BJ (cell line): ENCODE results near the gene HECW1. TPM values are rescaled to one million over a fixed set of nuclear protein-coding genes. Genes with fewer than 3 reads are reported as not detected.

ENCODE experiments used
- CTCF ChIA-PET: fragments of 350-600 bp; formaldehyde crosslinking; extraction: SDS; loops from one replicate; lab custom pipeline; 2021; ENCODE audit warnings: antibody characterized with exemption, inconsistent platforms; lab: Yijun Ruan, JAX
- POLR2A ChIA-PET: fragments of 300-600 bp; sonication (Branson Sonifier 250); formaldehyde crosslinking; extraction: SDS; loops from one replicate; lab custom pipeline; 2021; ENCODE audit warnings: antibody characterized with exemption; lab: Charles Lee
- DNase-seq: peaks from one replicate; pipeline ENCODE4 v3.0.0-alpha.2; 2011; ENCODE audit warnings: low read depth
- H3K27me3 ChIP-seq: 2 replicates; pipeline ENCODE4 v1.6.0; 2011; ENCODE audit warnings: low read length; ENCODE audit not compliant: control insufficient read depth, insufficient read depth
- H3K36me3 ChIP-seq: 2 replicates; pipeline ENCODE4 v1.5.1; 2011; ENCODE audit warnings: low read length; ENCODE audit not compliant: control insufficient read depth, insufficient read depth
- H3K4me3 ChIP-seq: 2 replicates; pipeline ENCODE4 v1.5.1; 2011; ENCODE audit warnings: low read depth, mild to moderate bottlenecking, control low read depth, low read length
- CTCF ChIP-seq: IDR thresholded peaks from 2 replicates; pipeline ENCODE4 v1.5.1; 2011; ENCODE audit warnings: low read depth, mild to moderate bottlenecking, control low read depth, inconsistent platforms, low read length, moderate library complexity; ENCODE audit not compliant: insufficient read depth
- polyA plus RNA-seq: library from polyadenylated mRNA; depleted of rRNA; stranded (reverse); fragments of >200 nt; gene quantifications from 2 replicates; pipeline ENCODE4 v1.2.3, GENCODE V29; 2011

The HECW1 gene
- polyA plus RNA-seq, 1 experiment: 2.9 TPM

DNA sequence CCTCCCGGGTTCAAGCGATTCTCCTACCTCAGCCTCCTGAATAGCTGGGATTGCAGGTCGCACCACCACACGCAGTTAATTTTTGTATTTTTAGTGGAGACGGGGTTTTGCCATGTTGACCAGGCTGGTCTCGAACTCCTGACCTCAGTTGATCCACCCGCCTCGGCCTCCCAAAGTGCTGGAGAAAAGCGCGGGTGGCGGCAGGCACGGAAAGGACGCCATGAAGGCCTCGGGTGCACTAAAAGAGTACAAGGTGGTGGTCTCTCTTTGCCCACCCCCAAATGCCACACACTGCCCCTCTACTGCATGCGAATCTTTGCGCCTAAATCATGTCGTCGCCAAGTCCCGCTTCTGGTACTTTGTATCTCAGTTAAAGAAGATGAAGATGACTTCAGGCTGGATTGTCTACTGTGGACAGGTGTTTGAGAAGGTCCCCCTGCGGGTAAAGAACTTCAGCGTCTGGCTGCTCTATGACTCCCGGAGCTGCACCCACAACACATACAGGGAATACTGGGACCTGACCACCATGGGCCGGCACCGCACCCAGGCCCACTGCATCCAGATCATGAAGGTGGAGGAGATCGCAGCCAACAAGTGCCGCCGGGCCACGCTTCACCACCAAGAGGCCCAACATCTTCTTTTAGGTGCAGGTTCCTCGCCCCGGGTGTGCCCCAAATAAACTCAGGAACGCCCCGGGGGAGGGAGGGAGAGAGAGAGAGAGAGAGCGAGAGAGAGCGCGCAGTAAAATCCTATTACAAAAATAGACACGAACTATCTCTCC lies 161.7 kb downstream of the HECW1 start:
- H3K27me3 ChIP-seq: no peaks in the 10 kb centered on the region
- POLR2A ChIA-PET: no interaction called here
- no peaks in the 10 kb centered on the region for H3K36me3 ChIP-seq
- CTCF ChIA-PET: no interaction called here
- no peak for TF ChIP-seq CTCF
- H3K4me3 ChIP-seq: no peak overlapping the region
- DNase-seq: no peak

GRCh38 chr7:43274752-43275151 lies 162.3 kb downstream of the HECW1 start:
- POLR2A ChIA-PET: no interaction called here

GRCh38 chr7:43276547-43276946 lies 164.1 kb downstream of the HECW1 start:
- Histone ChIP-seq H3K4me3 (no peak overlapping the region), H3K27me3 (no peaks in the 10 kb centered on the region), H3K36me3 (no peaks in the 10 kb centered on the region)
- ChIA-PET POLR2A (interaction anchor here (0.7 kb wide), 1 partner anchor 203 kb away, joined by 3 read pairs; no protein-coding TSS in a partner anchor), CTCF (interaction anchor here (1.4 kb wide), 1 partner anchor 14 kb away, joined by 3 read pairs; no protein-coding TSS in a partner anchor)
- no peak for TF ChIP-seq CTCF
- DNase-seq: no peak

More at GRCh38 chr7:43274752-43275151, 162.3 kb downstream of the HECW1 start:
- Histone ChIP-seq H3K36me3 (no peaks in the 10 kb centered on the region), H3K27me3 (no peaks in the 10 kb centered on the region), H3K4me3 (no peak overlapping the region)
- no peak for TF ChIP-seq CTCF
- no peak for DNase-seq
- CTCF ChIA-PET: no interaction called here

- no peak for DNase-seq
- CTCF ChIA-PET: no interaction called here
These were observed 165.7 kb downstream of the HECW1 start for GRCh38 chr7:43278088-43278644.

More at GRCh38 chr7:43278088-43278644, 165.7 kb downstream of the HECW1 start:
- TF ChIP-seq CTCF: no peak
- no peaks in the 10 kb centered on the region for H3K36me3 ChIP-seq
- no peaks in the 10 kb centered on the region for H3K27me3 ChIP-seq
- no peak overlapping the region for H3K4me3 ChIP-seq
- POLR2A ChIA-PET: no interaction called here
